GM10266 (cell line): ENCODE results near the gene QSOX1.
A peak's percentile ranks its signal among the peaks of the same experiment; 100 is the strongest.

Experiments used
- DNase-seq: peaks from one replicate; pipeline ENCODE4 v3.0.0; 2012; ENCODE audit errors: extremely low spot score
- TF ChIP-seq, protein P1 (sequence below): IDR thresholded peaks from 2 replicates; pipeline ENCODE4 v1.5.1; 2012; ENCODE audit warnings: mild to moderate bottlenecking, low read depth; ENCODE audit not compliant: control insufficient read depth, insufficient read depth; ENCODE audit errors: missing control alignments

Gene QSOX1

DNA sequence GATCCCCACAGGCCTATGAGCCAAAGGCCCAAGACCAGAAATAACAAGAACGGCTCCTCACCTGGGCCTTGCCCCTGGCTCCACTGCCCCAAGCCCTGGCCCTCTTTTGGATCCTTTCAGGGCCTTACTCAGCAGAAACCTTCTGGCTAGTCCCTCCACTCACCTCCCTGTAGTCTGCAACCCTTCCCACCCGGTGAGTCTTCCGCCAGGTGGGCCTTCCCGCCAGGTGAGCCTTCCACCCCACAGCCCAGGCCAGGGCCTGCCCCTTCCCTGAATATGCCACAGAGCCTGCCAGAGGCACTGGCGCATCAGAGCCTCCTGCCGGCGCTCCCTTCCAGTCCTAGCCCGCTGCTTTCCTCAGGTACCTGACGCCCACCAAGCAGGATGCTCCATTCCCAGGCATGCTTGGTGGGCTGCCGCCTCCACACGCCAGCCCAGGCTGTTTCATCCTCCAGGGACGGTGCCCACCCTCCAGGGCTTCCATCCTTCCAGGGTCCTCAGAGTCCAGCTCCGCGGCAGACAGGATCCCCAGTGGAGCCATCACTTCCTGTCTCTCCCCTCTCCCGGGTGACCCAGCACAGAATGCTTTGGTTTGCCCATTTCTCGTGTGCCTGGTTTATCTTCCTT, 96.3 kb downstream of the QSOX1 start:
- no peak for DNase-seq
- TF ChIP-seq, protein P1, sequence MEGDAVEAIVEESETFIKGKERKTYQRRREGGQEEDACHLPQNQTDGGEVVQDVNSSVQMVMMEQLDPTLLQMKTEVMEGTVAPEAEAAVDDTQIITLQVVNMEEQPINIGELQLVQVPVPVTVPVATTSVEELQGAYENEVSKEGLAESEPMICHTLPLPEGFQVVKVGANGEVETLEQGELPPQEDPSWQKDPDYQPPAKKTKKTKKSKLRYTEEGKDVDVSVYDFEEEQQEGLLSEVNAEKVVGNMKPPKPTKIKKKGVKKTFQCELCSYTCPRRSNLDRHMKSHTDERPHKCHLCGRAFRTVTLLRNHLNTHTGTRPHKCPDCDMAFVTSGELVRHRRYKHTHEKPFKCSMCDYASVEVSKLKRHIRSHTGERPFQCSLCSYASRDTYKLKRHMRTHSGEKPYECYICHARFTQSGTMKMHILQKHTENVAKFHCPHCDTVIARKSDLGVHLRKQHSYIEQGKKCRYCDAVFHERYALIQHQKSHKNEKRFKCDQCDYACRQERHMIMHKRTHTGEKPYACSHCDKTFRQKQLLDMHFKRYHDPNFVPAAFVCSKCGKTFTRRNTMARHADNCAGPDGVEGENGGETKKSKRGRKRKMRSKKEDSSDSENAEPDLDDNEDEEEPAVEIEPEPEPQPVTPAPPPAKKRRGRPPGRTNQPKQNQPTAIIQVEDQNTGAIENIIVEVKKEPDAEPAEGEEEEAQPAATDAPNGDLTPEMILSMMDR: no peak

DNA sequence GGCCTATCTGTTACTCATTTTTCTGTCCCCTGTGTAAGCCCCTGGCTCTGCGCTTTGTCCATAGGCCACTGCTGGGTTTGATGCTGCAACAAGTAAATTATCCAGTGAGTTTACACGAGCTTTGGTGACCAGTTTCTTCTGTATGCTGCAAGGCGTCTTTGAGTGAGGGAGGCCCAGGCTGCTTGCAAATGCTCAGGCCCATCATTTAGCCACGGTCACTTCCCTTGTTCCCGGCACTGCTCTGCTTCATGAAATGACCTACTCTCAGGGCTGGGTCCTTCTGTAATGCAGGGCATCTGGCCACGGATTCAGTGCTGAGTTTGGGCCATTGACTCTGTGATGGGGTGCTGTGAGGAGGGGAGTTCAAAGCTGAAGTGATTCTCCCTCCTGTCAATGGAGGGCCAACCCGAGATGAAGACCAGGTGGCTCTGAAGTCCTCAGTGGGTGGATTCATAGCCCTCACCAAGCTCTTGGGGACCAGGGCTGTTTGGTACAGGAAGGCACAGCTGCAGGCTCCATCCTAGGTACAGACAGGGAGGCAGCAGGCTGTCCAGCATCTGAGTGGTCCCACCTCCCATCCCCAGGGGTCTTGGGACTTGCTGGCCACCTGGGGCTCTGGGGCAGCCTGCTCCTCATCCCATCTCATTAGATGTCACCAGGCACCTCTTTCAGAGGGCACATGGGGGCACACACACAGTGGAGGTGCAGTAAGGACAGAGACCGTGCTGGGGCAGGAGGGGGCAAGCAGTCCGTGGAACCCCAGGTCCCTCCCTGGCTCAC, 97.0 kb downstream of the QSOX1 start:
- TF ChIP-seq, protein P1: no peak
- DNase-seq: no peak

DNA sequence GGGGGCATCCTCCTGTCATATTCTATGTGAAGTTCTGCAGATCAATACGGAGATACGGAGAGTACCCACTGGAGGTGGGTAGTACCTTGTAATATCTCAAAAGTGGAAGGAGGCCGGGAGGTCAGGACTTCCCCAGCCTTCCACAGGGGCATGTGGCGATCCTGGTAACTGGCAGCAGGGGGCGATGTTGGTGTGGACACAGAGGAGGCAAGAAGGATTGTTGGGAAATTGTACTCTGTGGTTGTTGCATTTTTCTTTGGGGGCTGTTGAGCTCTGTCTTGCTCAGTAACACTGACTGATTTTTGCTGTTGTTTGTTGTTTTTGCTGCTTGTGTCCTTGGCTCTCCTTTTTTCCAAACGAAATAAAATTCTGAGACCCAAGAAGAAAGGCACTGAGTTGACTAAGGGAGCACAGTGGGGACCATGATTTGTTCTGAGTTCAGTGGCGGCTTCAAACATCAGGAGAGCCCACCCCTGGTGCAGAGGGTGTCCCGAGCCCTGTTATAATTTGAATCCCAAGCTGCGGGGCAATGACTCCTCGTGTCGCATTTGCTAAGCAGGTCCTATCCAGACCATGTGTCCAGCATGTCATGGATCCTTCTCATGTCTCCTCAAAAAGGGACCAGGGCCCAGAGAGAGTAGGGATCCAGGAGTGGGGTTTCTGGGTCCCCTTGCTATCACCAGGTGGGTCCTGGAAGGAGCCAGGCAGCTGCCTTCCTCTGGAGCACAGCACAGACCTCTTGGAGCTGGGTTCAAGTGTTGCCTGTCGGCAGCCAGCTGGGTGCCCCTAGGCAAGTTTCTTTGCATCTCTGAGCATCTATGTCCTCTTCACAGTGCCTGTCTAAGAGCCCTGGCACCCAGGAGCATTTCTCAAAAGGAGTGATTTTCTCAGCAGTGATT, 98.2 kb downstream of the QSOX1 start:
- TF ChIP-seq, protein P1: peak; percentile 90
- DNase-seq: peak; percentile 86
